HL-60/S4 (cell line): Measurements from ENCODE around the gene NPY.

Experiments used
- in situ Hi-C: fragments of 300-500 bp; cut with MboI; formaldehyde crosslinking; loops from 2 replicates; pipeline ENCODE4 v1.14.3; 2022; ENCODE audit warnings: low sequenced_read_pairs

The NPY gene

GRCh38 chr7:24312588-24312987 lies 28.6 kb downstream of the NPY start:
- in situ Hi-C loops = no loop called here

DNA sequence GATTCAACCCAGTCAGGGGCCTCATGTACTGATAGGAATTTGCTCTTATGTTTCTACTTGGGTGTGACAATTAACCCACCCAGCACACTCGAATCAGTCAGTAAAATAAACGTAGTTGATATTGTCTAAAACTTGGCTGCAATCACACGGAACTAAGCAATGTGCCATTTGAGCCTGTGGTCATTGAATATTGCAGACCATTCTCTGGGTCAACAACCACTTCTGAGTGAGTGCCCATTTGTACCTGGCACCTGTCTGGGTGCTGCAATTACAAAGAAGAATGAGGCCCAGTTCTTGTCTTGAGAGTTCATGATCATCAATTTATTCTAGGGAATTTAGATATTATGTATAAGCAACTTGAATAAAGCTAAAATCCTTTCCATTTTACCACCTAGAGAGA lies 29.8 kb downstream of the NPY start:
- in situ Hi-C loops = no loop called here

GRCh38 chr7:24316340-24316739 lies 32.4 kb downstream of the NPY start:
- in situ Hi-C loops = no loop called here

GRCh38 chr7:24318326-24318725 lies 34.3 kb downstream of the NPY start:
- in situ Hi-C loops = no loop called here

- in situ Hi-C loops = no loop called here
These were observed 35.2 kb downstream of the NPY start for GRCh38 chr7:24319209-24319608.

- in situ Hi-C loops = no loop called here
These were observed 40.0 kb downstream of the NPY start for GRCh38 chr7:24323961-24324480.

DNA sequence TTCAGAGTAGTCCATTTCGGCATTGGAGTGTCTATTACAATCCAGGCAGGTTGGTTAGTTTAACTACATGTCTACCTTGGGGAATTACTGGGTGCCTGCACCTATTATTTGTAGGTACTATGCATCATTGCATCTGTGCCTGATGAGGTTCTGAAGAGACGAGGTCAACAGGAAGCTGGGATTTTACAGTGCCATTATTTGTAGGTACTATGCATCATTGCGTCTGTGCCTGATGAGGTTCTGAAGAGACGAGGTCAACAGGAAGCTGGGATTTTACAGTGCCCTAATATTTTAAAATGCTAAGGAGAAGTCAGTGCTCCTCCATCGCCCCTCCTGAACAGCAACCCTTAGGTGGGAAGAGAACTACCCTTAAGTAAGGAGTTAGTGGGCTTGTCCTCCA lies 41.7 kb downstream of the NPY start:
- in situ Hi-C loops = no loop called here

GRCh38 chr7:24328050-24328449 lies 44.1 kb downstream of the NPY start:
- in situ Hi-C loops = no loop called here

DNA sequence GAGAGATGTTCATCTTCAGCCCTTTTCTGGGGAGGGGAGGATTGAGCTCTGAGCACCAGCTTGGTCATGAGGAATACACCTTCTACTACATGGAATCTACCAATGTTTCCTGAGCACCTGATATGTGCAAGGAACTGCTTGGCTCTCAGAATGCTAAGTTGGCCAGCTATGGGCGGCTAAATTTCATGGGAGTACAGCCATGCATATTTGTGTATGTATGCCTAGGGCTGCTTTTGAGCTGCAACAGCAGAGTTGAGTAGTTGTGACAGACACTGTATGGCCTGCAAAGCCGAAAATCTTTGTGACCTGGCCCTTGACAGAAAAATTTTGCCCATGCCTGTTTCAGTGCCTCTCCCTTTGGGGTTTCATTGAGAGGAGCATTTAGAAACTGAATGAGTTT lies 44.9 kb downstream of the NPY start:
- in situ Hi-C loops = no loop called here

- in situ Hi-C loops = no loop called here
These were observed 50.0 kb downstream of the NPY start for GRCh38 chr7:24334012-24334411.

DNA sequence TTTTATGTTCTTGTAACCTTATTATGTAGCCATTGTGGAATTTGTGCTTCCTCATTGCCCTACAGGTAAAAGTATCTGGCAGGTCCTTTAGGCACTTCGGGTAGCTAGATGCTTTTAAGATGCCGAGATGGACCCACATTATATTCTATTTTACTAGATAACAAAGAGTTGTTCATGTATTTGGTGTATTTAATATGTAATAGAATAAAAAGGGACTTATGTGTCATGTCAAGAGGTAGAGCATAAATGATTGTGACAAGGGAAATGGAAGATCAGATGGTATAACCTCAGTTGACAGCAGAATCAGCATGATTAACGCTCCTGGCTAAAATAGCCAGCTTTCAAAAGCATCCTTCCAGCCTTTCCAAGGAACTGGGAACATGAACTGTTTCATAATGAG lies 50.6 kb downstream of the NPY start:
- in situ Hi-C loops = no loop called here

DNA sequence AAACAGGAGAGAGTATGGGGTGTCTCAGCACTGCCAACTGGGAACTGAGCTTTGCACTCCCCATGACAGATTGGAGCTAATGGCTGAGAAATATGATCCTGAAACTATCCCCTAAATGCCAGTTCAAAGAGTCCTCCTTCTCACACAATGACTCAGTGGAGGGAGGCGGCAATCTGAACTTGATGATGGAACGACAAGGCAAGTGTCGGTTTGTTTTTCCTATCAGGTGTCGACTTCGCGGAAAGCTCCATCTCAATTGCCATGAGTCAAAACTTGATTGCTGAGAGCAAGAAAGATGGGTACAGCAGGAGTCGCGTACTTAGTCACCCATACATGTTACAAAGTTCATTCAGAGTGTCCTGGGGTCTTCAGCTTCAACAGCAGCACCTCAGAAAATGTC lies 52.5 kb downstream of the NPY start:
- in situ Hi-C loops = no loop called here

- in situ Hi-C loops = no loop called here
These were observed 53.2 kb downstream of the NPY start for GRCh38 chr7:24337180-24337579.

DNA sequence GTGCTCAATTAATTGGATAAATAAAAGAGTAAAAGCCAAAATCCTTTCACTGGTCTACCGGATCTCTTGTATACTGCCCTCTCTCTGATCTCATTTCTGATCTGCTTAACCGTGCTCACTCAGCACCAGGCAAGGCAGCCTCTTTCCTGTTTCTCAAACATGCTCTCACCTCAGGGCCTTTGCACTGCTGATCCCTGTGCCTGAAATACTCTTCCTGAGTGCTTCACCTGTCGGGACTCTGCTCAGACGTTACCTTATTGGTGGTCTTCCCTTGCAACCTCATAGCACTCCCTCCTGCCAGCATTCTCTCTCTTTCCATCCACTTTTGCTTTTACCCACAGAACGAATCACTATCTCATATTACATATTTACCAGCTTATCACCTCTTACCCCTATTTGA lies 55.6 kb downstream of the NPY start:
- in situ Hi-C loops = no loop called here

GRCh38 chr7:24340727-24341126 lies 56.7 kb downstream of the NPY start:
- in situ Hi-C loops = no loop called here
